GM12874 (cell line): ENCODE measurements around the gene MCM9.

Experiments used
- TF ChIP-seq, protein P1 (sequence below): IDR thresholded peaks from 2 replicates; pipeline ENCODE4 v1.5.1; 2011; ENCODE audit warnings: low read depth, mild to moderate bottlenecking, control low read depth, low read length, moderate library complexity; ENCODE audit not compliant: insufficient read depth

Gene MCM9

DNA sequence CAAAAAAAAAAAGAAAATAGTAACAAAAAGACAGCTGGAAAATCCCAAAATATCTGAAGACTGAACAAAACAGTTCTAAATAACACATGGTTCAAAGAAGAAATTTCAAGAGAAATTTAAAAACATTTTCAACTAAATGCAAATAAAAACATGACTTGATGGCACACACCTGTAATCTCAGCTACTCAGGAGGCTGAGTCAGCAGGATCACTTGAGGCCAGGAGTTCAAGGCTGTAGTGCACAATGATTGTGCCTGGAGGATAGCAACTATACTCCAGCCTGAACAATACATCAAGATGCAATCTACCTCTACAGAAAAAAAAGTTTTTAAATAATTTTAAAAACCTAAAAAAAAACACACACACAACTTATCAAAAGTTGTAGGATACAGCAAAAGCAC is 62.6 kb downstream of the MCM9 start:
- TF ChIP-seq, protein P1, sequence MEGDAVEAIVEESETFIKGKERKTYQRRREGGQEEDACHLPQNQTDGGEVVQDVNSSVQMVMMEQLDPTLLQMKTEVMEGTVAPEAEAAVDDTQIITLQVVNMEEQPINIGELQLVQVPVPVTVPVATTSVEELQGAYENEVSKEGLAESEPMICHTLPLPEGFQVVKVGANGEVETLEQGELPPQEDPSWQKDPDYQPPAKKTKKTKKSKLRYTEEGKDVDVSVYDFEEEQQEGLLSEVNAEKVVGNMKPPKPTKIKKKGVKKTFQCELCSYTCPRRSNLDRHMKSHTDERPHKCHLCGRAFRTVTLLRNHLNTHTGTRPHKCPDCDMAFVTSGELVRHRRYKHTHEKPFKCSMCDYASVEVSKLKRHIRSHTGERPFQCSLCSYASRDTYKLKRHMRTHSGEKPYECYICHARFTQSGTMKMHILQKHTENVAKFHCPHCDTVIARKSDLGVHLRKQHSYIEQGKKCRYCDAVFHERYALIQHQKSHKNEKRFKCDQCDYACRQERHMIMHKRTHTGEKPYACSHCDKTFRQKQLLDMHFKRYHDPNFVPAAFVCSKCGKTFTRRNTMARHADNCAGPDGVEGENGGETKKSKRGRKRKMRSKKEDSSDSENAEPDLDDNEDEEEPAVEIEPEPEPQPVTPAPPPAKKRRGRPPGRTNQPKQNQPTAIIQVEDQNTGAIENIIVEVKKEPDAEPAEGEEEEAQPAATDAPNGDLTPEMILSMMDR = no peak

DNA sequence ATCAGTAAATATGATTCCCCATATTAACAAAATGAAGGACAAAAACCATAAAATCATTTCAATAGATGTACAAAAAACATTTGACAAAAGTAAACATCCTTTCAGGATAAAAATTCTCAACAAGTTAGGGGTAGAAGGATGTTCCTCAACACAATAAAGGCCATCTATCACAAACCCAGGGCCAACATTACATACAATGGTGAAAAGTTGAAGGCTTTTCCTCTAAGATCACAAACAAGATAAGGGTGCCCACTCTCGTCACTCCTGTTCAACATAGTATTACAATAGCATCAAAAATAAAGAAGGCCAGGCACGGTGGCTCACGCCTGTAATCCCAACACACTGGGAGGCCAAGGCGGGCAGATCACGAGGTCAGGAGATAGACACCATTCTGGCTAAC is 63.6 kb downstream of the MCM9 start:
- TF ChIP-seq, protein P1 = no peak

DNA sequence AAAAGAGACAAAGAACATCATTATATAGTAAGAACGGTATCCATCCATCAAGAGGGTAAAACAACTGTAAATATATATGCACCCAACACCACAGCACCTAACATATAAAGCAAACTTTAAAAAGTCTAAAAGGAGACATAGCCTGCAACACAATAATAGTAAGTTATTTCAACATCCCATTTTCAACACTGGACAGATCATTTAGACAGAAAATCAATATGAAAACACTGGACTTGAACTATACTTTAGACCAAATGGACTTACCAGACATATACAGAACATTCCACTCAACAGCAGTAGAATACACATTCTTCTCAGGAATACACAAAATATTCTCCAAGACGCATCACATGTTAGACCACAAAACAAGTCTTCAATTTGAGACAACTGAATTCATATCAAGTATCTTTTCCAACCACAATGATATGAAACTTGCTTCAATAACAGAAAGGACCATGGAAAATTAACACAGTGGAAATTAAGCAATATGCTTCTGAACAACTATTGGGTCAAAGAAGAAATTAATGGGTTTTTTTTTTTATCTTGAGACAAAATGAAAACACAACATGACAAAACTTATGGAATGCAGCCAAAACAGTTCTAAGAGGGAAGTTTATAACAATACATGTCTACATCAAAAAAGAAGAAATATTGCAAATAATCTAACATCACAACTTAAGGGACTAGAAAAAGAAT is 64.9 kb downstream of the MCM9 start:
- TF ChIP-seq, protein P1 = no peak

DNA sequence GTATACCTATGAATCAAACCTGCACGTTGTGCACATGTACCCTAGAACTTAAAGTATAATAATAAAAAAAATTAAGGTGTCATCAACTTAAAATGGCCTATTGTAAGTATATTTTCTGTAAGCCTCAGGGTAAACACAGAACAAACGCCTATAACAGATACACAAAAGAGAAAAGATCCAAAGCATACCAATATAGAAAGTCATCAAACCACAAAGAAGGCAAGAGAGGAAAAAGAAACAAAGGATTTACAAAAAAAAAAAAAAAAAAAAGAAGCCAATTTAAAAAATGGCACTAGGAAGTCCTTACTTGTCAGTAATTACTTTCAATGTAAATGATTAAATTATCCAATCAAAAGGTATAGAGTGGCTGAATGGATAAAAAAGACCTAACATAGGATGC is 65.6 kb downstream of the MCM9 start:
- TF ChIP-seq, protein P1 = no peak

DNA sequence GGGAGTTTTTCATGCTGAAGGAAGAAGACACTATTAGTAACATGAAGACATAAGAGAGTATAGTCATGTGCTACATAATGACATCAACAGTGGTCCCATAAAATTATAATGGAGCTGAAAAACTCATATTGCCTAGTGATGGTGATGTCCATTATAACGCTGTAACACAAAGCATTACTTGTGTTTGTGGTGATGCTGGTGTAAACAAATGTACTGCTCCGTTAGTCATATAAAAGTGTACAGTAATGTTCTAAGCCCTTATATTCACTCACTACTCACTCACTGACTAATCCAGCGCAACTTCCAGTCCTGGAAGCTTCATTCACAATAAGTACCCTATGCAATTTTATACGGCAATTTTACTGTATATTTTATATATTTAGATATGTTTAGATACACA is 67.8 kb downstream of the MCM9 start:
- TF ChIP-seq, protein P1 = no peak

DNA sequence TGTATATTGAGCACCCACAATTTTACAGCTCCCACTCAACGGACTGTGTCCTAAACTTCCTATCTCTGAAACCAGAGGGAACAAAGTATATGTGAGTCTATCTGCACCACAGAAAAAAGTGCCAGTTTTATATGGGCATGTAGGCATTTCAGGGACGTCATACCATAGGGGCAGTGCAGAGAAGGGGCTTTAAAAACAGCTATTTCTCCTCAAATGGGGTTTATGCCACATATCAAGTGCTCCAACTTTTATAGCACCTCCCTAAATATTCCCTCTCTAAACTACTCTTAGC is 69.9 kb downstream of the MCM9 start:
- TF ChIP-seq, protein P1 = no peak

DNA sequence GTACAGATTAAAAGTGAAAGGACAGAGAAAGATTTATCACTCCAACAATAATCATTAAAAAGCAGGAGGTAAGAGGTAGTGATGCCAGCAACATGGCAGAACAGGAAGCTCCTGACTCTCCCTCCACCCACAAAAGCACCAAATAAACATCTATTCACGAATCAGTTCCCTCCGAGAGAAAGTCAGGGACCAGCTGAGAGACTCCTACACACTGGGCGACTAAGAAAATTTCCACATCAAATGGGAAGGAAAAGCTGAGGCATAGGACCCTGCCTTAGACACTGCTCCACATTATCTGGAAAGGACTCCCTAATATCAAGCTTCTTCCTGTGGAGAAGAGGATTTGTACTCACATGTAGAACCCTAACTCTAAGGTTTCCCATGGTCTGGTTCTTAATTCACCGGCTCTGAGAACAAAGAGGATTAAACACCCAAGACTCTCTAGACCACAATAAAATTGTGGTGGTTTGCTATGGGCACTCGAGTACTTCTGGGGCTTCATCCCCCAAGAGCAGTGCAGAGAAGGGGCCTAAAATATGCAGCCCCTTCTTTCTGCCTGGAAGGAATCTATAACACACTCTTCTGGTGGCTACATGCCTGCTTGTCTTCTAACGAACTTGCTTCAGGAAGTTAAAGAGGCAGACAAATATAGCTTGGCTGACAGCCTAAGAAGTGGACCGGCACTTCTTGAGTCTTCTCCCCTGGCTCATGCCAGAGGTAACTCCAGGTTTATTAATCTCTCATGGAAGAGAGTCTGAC is 70.4 kb downstream of the MCM9 start:
- TF ChIP-seq, protein P1 = no peak
